Measurements from ENCODE around the gene RABGAP1.

Gene RABGAP1

GRCh38 chr9:123115146-123115913 is 174.5 kb downstream of the RABGAP1 start:
- DNase-seq, result no peak

- DNase-seq, result no peak
These were observed 175.2 kb downstream of the RABGAP1 start for GRCh38 chr9:123116036-123116435.

- no peak for DNase-seq
These were observed 178.7 kb downstream of the RABGAP1 start for GRCh38 chr9:123119566-123119965.

- DNase-seq, result no peak
These were observed 179.3 kb downstream of the RABGAP1 start for GRCh38 chr9:123120131-123120530.

GRCh38 chr9:123120953-123121352 is 180.1 kb downstream of the RABGAP1 start:
- no peak for DNase-seq

GRCh38 chr9:123121457-123121856 is 180.6 kb downstream of the RABGAP1 start:
- DNase-seq, result no peak

- no peak for DNase-seq
These were observed 186.8 kb downstream of the RABGAP1 start for GRCh38 chr9:123127512-123128075.

- DNase-seq, result no peak
These were observed 187.8 kb downstream of the RABGAP1 start for GRCh38 chr9:123128591-123128990.

GRCh38 chr9:123129423-123129822 is 188.6 kb downstream of the RABGAP1 start:
- DNase-seq, result no peak

- peak; percentile 83 for DNase-seq
These were observed 190.4 kb downstream of the RABGAP1 start for GRCh38 chr9:123131258-123131657.

- DNase-seq, result no peak
These were observed 191.2 kb downstream of the RABGAP1 start for GRCh38 chr9:123131993-123132392.

GRCh38 chr9:123132696-123133095 is 191.9 kb downstream of the RABGAP1 start:
- DNase-seq, result no peak

GRCh38 chr9:123135430-123135829 is 194.6 kb downstream of the RABGAP1 start:
- DNase-seq, result no peak

- no peak for DNase-seq
These were observed 197.3 kb downstream of the RABGAP1 start for GRCh38 chr9:123138163-123138562.

GRCh38 chr9:123149067-123149466 is 208.2 kb downstream of the RABGAP1 start:
- DNase-seq, result no peak

- peak; percentile 11 for DNase-seq
These were observed 210.1 kb downstream of the RABGAP1 start for GRCh38 chr9:123150708-123151503.

All from fibroblast of skin of scalp (primary cell).